HG02798 (cell line): ENCODE measurements around the gene ESD.
"Not testable (repeated sequence)": the region's sequence is repeated elsewhere in the genome, so short reads cannot be mapped to it uniquely, and the experiment has no call there.

Source experiments
- ATAC-seq: cut with Tn5 transposase; IDR thresholded peaks from one replicate; pipeline ENCODE4 v1.9.1; 2021; ENCODE audit warnings: mild to moderate bottlenecking; ENCODE audit not compliant: unreplicated experiment, poor library complexity

The ESD gene

DNA sequence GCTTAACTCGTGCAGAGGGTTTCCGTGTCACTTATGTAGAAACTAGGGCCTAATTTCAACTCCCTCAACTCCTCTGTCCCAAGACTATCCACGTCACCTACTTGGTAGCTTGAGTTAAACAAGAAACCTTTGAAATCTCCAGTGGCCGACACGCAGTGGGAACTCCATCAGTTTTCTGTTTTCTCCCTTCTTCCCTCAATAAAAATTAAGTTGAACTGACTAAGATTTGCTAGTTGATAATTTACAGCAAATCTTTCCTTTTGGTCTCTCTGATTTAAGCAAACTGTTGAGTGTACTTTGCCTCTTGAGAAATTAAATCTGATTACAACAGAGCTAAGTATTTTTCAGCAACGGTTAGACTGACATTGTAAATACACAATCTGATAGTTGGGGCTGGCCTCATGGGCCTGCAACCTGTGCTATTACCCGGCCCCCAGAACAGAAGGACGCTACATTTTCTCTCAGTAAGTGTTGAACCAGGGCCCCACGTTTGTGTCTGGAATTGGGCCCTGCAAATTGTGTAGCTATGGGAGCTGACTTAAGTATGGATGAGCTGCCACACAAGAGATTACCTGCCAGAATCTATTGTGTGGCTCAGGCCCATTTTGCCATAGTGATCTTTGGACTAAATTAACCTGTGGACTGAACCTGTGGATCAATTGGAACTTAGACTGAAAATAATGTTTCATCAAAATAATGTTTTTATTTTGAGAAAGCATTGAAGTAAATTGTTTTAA lies 708 bp upstream of the ESD start:
- ATAC-seq = no peak

DNA sequence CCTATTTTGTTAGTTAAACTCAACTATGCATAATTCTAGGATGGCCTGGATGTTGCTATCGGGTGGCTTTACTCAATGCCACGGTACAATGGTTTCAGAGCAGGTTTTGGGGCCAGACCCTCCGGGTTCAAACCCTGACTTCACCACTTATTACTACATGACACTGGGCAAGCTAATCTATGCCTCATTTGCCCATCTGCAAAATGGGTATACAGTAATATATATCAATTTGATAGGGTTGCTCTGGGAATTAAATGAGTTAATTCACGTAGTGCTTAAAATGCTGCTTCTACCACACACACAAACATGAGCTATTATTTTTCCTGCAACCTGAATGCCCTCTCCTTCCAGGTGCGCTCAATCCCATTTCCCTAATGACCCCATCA lies 839 bp downstream of the ESD start:
- ATAC-seq = no peak

DNA sequence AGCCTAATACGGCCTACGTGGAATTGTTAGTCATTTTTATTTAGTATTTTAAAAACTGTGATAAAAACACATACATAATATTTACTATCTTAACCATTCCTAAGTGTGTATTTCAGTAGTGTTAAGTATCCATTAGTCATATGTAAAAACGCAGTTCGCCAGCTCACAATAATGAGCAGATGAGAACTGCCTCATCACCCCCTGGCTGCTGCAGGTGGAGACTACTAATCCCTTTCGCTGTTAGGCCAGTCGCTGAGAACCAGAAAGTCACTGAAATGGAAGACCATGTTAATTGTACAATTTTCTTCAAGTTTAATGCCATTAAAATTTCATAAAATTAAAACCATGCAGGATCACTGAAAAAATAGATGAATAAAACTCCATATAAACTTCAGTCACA lies 1.6 kb downstream of the ESD start:
- ATAC-seq = no peak

DNA sequence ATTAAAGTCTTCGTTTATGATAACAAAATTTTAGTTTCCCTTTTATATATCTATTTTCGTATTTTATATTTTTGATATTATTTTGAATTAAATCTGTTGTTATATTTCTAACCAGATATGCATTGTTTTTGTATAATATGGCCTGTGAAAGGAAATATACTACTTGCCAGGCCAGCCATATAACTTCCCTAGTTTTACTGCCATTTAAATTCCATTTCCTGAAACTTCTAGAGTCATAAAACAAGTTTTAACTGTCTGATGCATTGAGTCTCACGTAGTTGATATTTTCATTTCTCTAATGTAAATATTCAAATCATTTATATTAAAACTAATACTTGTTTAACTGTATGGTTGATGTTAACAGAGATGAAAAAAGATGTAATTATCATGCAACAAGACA lies 13.5 kb downstream of the ESD start:
- no peak for ATAC-seq

DNA sequence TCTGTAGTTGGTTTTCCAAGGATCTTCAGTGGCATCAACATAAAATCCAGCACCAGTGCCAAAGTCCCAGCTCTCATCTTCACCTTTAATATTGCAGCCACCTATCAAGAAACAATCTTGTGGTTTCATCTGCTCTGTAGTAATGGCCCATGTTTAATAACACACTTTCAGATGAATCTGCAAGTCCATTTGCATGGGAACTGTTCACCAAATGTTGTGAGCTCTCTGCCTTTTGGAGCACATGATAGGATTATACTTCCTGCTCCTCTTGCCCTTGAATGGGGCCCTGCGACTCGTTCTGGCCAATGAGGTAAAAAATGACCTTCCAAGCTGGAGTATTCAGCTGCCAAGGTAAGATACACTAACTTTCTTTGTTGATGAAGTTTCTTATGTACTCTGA lies 14.3 kb downstream of the ESD start:
- no peak for ATAC-seq

DNA sequence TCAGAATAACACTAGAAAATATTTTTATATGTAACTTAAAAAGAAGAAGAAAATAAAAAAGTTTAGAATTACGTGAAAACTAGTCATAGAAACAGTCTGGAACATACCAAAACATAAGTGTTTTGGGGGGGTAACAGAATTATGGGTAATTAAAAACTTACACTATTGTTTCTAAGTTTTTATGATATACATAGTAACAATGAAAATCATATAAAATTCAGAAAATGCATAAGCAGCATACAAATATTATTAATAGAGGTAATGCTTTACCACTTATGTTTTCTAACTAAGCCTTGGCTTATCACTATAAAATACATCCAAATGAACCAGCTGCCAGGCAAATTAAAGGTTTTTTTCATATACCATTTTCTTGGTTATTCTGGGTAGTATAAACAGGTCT lies 14.9 kb downstream of the ESD start:
- ATAC-seq = no peak

DNA sequence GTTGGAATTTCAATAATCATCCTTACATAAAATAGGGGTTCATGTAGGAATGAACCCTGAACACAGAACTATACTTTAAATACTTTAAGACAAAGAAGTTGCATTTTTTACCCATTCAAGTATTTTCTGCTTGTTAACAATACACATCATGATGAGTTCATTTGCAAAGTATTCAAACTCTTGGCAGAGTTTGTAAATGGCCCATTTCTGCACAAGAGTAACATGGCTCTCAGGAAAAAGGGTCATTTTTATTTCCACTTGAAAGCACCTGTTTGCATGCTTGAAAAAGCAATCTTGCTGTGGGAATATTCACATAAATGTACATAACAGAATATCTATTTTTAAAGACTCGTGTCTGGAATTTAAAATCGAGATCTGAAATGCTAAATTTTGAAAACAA lies 18.1 kb downstream of the ESD start:
- ATAC-seq = no peak

DNA sequence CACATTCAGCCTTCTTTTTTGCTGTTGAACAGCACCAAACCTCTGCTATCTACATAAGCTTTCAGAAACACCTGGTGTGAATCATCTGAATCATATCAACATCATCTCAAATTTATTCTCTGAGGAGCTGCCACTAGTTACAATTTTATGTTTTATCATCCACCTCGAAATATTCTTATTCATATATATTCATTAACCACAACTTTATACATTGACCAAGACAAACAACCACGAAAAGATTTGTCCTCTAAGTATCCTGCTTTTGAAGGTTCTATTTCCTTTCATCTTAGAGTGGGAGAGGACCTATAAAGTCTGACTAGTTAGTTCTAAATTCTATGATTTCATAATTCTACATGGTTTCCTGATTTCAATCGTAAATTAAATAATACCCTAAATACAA lies 18.9 kb downstream of the ESD start:
- ATAC-seq = no peak

DNA sequence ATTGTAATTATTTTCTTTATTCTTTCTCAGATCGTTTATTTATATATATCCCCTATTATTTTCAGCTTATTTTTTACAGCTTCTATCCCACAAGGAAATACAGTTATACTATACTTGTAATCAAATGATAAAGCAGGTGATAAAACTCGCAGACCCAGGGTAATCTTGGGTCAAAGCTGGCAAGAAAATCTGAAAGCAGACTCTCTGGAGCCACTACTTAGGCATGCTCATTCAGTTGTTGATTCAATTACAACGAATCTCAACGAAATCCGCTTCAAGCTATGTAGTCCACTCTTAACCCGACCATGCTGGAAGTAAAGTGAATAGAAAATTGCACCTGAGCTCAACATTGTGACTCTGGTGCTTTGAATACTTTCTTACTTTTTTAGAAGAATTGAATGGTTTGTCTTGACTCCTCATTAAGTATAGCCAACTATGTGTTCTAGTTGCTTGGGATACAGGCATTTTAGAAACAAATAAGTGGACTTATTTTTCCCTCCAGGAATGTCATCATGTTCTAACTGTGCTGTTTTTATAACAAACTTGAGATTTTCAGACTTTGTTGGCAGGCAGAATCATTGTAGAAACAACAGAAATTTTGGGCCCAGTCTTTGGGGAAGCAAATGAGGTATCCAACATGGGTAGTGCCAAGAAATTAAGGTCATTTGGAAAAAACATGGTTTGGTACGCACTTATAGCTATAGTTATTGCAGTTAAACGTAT lies 21.4 kb downstream of the ESD start:
- no peak for ATAC-seq

DNA sequence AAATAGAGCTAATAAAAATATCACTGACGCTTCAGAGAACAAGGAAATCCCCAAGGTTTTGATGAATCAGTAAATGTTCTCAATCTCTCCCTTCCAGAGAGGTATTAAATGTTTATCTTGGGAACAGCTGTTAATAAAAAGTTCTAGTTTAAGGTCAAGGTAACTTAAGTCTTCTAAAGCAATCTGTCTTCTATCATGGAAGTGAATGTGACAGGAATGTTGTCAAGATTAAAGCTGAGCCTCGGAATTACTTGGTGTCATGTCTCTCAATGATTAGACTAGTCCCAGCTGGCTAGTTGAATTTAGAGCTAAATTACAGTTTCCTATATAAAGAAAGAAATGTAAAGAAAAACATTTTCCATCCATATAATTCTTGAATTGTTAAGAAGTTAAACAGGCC lies 23.4 kb downstream of the ESD start:
- ATAC-seq = no peak

DNA sequence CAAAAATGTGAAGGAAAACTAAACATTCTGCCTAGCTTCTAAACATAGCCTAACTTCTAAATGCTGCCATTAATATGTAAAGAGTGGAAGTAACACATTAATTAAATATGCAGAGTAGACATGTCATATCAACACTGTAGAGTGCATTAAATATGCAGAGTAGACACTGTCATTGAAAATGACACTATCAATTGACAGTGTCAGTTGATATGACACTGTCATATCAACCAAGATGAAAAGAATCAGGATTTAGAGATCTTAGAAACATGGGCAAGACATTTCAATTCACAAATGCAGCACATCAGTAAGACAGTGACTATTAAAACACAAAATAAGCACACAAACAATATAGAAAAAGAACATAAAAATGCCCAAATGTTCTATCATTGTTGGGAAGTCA lies 25.3 kb downstream of the ESD start:
- no peak for ATAC-seq

DNA sequence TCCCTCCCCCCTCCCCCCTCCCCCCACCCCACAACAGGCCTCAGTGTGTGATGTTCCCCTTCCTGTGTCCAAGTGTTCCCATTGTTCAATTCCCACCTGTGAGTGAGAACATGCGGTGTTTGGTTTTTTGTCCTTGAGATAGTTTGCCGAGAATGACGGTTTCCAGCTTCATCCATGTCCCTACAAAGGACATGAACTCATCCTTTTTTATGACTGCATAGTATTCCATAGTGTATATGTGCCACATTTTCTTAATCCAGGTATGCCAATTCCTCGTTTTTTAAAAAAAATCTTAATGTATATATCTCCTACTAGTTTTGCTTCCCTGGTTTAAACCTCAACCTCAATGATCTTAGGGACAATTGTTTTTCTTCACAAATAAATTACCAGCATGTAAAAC lies 27.0 kb downstream of the ESD start:
- not testable (repeated sequence) for ATAC-seq

DNA sequence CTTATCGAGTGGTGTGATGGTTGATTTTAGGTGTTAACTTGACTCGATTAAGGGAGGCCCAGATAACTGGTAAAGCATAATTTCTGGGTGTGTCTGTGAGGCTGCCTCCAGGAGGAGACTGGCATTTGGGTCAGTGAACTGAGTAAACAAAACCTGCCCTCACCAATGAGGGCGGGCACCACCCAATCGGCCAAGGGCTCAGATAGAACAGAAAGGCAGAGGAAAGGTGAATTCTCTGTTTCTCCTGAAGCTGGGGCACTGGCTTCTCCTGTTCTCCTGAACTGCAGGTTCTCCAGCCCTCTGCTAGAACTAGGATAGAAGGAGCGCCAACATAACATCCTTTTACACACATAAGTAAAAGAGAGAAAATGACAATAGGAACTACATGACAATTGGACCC lies 35.1 kb downstream of the ESD start:
- no peak for ATAC-seq

DNA sequence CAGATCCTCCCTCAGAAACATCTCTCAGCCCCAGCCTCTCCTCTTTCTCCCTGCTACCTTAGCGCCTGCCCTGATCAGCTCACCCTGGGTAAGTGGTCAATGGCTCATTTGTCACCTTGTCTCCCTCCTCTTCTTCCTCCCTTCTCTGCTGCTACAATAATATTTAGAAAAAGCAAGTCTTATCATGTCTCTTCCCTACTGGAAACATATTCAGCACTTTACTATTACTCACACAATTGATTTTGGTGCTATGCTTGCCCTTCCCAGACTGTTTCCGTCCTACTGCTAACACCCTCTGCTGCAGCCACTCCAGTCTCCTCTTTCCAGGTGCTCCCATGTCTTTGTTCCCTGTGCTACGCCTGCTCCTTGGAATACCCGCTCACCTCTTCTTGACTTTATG lies 35.8 kb downstream of the ESD start:
- ATAC-seq = no peak

DNA sequence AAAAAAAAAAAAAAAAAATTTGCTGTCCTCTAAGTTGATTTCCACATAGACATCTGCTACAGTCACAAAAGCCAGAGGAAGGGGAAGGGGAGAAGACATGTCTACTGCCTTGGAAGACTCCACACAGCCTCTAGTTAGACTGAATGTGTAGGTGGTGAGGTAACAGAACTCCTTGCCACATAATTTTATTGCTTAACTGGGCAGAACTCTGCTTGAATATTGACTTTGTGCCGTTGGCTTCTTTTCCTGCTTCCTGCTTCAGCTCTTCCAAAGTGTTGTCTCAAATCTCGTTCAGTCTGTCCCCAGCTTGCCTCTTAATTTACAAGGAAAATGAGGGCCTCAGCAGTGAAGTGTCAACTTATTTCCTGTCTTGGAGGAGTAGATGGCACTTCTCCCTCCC lies 37.1 kb downstream of the ESD start:
- ATAC-seq = no peak

DNA sequence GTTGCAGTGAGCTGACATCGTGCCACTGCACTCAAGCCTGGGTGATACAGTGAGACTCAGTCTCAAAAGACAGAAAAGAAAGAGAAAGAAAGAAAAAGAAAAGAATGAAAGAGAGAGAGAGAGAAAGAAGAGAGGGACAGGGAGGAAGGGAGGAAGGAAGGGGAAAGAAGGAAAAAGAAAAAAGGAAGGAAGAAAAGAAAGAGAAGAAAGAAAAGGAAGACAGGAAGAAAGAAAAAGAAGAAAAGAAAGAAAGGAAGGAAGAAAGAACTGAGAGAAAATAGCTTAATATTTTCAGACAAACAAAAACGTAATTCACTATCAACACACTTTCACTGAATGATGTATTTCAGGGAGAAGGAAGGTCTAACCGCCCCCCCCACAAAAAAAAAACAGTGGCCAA lies 39.3 kb downstream of the ESD start:
- no peak for ATAC-seq

DNA sequence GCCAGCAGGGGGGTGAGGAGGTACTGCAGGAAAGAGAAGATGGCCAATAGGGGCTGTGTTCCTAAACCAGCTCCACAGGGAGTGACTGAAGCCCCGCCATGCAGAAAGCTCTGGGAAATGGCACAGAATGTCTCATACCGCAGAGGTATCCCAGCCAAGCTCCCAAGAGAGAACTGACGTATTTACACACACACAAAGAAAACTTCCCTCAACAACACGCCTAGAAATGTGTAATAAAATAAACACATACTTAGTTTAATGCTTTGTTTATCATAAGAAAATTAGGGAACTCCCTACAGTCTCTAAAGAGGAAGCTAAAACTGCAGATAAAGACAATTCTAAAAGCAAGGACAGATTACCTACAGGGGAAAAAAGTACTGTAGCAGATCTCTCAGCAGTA lies 40.0 kb downstream of the ESD start:
- no peak for ATAC-seq

DNA sequence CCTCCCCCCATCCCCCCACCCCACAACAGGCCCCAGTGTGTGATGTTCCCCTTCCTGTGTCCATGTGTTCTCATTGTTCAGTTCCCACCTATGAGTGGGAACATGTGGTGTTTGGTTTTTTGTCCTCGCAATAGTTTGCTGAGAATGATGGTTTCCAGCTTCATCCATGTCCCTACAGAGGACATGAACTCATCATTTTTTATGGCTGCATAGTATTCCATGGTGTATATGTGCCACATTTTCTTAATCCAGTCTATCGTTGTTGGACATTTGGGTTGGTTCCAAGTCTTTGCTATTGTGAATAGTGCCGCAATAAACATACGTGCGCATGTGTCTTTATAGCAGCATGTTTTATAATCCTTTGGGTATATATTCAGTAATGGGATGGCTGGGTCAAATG lies 41.5 kb downstream of the ESD start:
- ATAC-seq = not testable (repeated sequence)

DNA sequence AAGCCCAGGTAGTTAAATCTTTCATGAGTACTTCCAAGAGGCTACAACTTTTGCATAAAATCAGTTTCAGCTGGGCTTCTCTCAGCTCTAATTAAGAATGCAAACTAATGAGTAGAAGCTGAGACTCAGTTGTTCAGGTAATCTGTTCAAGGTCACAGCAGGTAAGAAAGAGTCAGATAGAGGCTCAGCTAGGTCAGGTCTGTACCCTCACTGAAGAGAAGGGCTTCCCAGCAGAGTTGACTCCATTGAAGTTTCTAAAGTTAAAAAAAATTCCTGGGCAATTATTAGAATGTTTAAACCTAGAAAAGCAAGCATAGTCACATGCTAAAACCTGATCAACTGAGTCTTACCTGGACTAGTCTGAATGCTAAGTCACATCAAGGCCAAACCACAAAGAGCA lies 42.1 kb downstream of the ESD start:
- no peak for ATAC-seq

DNA sequence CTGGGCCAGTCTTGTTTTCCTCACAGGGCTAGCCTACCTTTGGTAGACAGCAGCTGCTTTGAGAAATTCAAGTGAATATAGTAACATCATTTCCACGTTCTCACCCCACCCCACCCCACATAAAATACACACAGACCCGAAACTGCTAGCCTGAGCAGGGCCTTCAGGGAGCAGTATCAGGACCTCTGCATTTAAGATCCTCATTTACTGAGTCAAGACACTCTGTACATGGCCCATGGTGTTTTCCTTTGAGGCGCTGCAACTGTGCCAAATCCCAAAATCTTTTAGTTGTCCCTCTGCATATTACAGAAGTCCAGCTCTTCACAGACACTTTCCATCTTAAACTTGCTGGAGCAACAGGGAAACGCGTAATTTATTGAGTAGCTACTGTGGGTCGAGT lies 43.0 kb downstream of the ESD start:
- ATAC-seq = no peak

DNA sequence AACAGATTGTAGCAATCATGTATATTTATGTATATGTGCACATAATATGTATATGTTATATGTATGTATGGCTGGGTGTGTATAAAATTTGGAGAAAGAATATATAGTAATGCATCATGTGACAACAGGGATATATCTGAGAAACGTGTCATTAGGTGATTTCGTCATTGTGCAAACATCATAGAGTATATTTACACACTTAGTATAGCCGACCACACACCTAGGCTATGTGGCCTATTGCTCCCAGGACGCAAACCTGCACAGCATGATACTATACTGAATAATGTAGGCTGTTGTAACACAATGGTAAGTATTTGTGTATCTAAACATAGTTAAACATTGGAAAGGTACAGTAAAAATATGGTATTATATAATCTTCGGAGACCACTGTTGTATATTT lies 43.8 kb downstream of the ESD start:
- no peak for ATAC-seq
